Left lobe of liver (tissue), 2 donors: ENCODE measurements around the gene COL4A1. TPM values are rescaled to one million over a fixed set of nuclear protein-coding genes. Genes with fewer than 3 reads are reported as not detected.

Source experiments
- ATAC-seq: fragments of 200-7000 bp; cut with Tn5 transposase; one replicate; pipeline ENCODE4 v1.9.1; 2020; ENCODE audit warnings: mild to moderate bottlenecking, moderate library complexity
- DNase-seq: peaks from one replicate; pipeline ENCODE4 v3.0.0-alpha.2; 2020; ENCODE audit warnings: low spot score
- total RNA-seq: library from RNA; stranded (reverse); gene quantifications from one replicate; pipeline ENCODE4 v1.2.1, GENCODE V29; 2021
- donor health status: DM: no; HTN: no; CAD: no; lungs with moderate emphysema.
- donor health status: DM: no; HTN: yes; CAD: no.

Gene COL4A1
- total RNA-seq, 1 donor from 2014 or later = 9.1 TPM

- ATAC-seq (no peak), DNase-seq (no peak)
Measured at GRCh38 chr13:110244071-110244830, 62.7 kb downstream of the COL4A1 start.

- no peak for DNase-seq
- ATAC-seq = no peak
Measured at GRCh38 chr13:110242615-110243014, 64.3 kb downstream of the COL4A1 start.

GRCh38 chr13:110240943-110241342, 66.0 kb downstream of the COL4A1 start:
- DNase-seq = no peak
- ATAC-seq = no peak

GRCh38 chr13:110240352-110240751, 66.6 kb downstream of the COL4A1 start:
- DNase-seq (no peak), ATAC-seq (no peak)

- no peak for ATAC-seq
- DNase-seq = no peak
Measured at GRCh38 chr13:110239280-110240125, 67.5 kb downstream of the COL4A1 start.

GRCh38 chr13:110238818-110239195, 68.2 kb downstream of the COL4A1 start:
- DNase-seq = no peak
- no peak for ATAC-seq

GRCh38 chr13:110237875-110238817, 68.8 kb downstream of the COL4A1 start:
- no peak for DNase-seq
- no peak for ATAC-seq

- no peak for ATAC-seq
- DNase-seq = no peak
Measured at GRCh38 chr13:110236831-110237261, 70.1 kb downstream of the COL4A1 start.

- ATAC-seq = no peak
Measured at GRCh38 chr13:110236431-110236830, 70.5 kb downstream of the COL4A1 start.

GRCh38 chr13:110234532-110234931, 72.4 kb downstream of the COL4A1 start:
- ATAC-seq (no peak), DNase-seq (no peak)

More at GRCh38 chr13:110236431-110236830, 70.5 kb downstream of the COL4A1 start:
- no peak for DNase-seq

GRCh38 chr13:110233951-110234280, 73.0 kb downstream of the COL4A1 start:
- DNase-seq (no peak), ATAC-seq (no peak)

GRCh38 chr13:110233181-110233950, 73.6 kb downstream of the COL4A1 start:
- no peak for DNase-seq
- peak; percentile 36 for ATAC-seq

- no peak for DNase-seq
- ATAC-seq = peak; percentile 39
Measured at GRCh38 chr13:110232756-110233155, 74.2 kb downstream of the COL4A1 start.

- DNase-seq (no peak), ATAC-seq (no peak)
Measured at GRCh38 chr13:110232142-110232541, 74.8 kb downstream of the COL4A1 start.

- no peak for ATAC-seq
- no peak for DNase-seq
Measured at GRCh38 chr13:110231348-110232047, 75.5 kb downstream of the COL4A1 start.

GRCh38 chr13:110230661-110231347, 76.2 kb downstream of the COL4A1 start:
- no peak for DNase-seq

GRCh38 chr13:110229905-110230563, 76.9 kb downstream of the COL4A1 start:
- no peak for ATAC-seq
- DNase-seq = no peak

More at GRCh38 chr13:110230661-110231347, 76.2 kb downstream of the COL4A1 start:
- no peak for ATAC-seq
